Measurements from ENCODE around the gene FAP. TPM values are rescaled to one million over a fixed set of nuclear protein-coding genes. Genes with fewer than 3 reads are reported as not detected.

FAP gene
- total and polyA plus RNA-seq, 2 of the 8 experiments (the other 6 are each of a cell fraction or from before 2014, with no cell fraction given), result not detected

DNA sequence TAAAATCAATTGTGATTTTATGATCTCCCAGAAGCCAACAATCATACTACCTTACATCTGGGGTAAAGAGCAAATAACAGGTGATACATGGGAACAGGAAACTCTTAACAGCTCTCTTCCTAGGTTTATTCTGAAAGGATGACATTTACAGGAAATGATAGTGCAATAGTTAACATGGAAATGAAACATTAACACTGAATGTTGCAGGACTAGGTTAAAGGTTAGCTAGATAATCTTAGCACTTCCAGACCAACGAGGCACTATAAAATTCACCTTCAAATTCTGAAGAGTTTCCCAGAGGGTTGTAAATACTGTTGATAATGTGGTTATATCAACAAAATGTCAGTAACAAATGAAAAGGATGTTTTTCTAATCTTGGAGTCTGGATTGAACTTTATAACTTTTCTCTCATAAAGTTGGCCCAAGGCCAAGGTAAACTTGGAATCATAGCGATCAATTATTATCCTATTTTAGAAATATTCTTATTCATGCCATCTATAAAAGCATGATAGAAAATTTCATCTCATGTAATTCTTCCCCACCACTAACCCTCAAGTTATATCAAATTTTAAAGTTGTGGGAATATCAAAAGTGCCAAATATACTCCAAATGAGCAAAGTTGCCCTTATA lies 58.3 kb downstream of the FAP start:
- Histone ChIP-seq H4K8ac (ENCODE audit: extremely low read depth, insufficient read depth, low read length) (no peak overlapping the region), H3K18ac (ENCODE audit: extremely low read depth, low read length) (no peak overlapping the region), H3K9me3 (ENCODE audit: insufficient read depth in 2 of 2, low read depth in 1 of 2, low read length in 1 of 2) (no peaks in the 10 kb centered on the region), H3K79me2 (ENCODE audit: control insufficient read depth in 1 of 2, insufficient read depth in 2 of 2, low read length in 2 of 2) (no peaks in the 10 kb centered on the region), H3K27ac (ENCODE audit: low read depth, low read length) (no peak overlapping the region), H3K23me2 (ENCODE audit: low read depth, low read length) (no peaks in the 10 kb centered on the region), H3K4me2 (ENCODE audit: insufficient read depth in 1 of 2, low read depth in 2 of 2, low read length in 2 of 2) (no peak overlapping the region), H2BK12ac (ENCODE audit: low read depth, low read length) (no peak overlapping the region), H3K79me1 (ENCODE audit: low read depth, low read length) (no peaks in the 10 kb centered on the region), H4K5ac (ENCODE audit: insufficient read length, low read depth, low read length) (no peak overlapping the region), H3K56ac (replicated peaks; ENCODE audit: insufficient read length, low read depth, low read length) (no peak overlapping the region), H4K20me1 (replicated peaks in 1 of 2; ENCODE audit: control insufficient read depth in 1 of 2, insufficient read depth in 2 of 2, low read length in 2 of 2) (no peaks in the 10 kb centered on the region), H2AFZ (ENCODE audit: low read length) (no peak overlapping the region), H3K23ac (ENCODE audit: insufficient read length) (no peak overlapping the region), H3K4me1 (replicated peaks in 1 of 4; ENCODE audit: control insufficient read depth in 3 of 4, insufficient read depth in 4 of 4, low read length in 3 of 4) (no peaks in the 10 kb centered on the region), H3K9ac (replicated peaks in 1 of 4; ENCODE audit: extremely low read depth in 1 of 4, low read depth in 3 of 4, low read length in 3 of 4) (no peak overlapping the region), H3K27me3 (replicated peaks in 1 of 4; ENCODE audit: control insufficient read depth in 3 of 4, extremely low read depth in 1 of 4, insufficient read depth in 3 of 4, low read length in 3 of 4) (no peaks in the 10 kb centered on the region), H3K4me3 (ENCODE audit: extremely low read depth in 1 of 4, insufficient read depth in 2 of 4, low read depth in 3 of 4, low read length in 4 of 4) (no peak overlapping the region), H3K4ac (replicated peaks; ENCODE audit: insufficient read length, low read depth, low read length) (no peak overlapping the region), H4K91ac (replicated peaks; ENCODE audit: insufficient read length, low read length) (no peak overlapping the region), H2BK15ac (ENCODE audit: low read length) (no peak overlapping the region), H2AK5ac (ENCODE audit: low read depth, low read length) (no peak overlapping the region), H3K36me3 (ENCODE audit: control insufficient read depth in 2 of 4, insufficient read depth in 4 of 4, low read length in 3 of 4) (no peaks in the 10 kb centered on the region), H2BK120ac (replicated peaks; ENCODE audit: low read depth, low read length) (no peak overlapping the region), H3K14ac (ENCODE audit: insufficient read length) (no peak overlapping the region), H2BK20ac (ENCODE audit: low read length) (no peak overlapping the region), H2BK5ac (ENCODE audit: low read depth, low read length) (no peak overlapping the region)
- POLR2A ChIA-PET (ENCODE audit: partially characterized antibody), result no interaction called here
- DNase-seq (ENCODE audit: low read depth in 1 of 2, low spot score in 2 of 2) (no peak), FAIRE-seq (no peak)
- WGBS, 2 experiments (ENCODE audit: extremely low coverage in 1 of 2, insufficient coverage in 1 of 2, insufficient read length in 1 of 2, insufficient replicate concordance in 2 of 2, low coverage in 1 of 2, low lambda C conversion rate in 2 of 2, missing lambda C conversion rate in 1 of 2), result 100% methylated on average over 2 of the region's 2 CpGs; no CpG with 5 or more reads in 1 of the 2 experiments
- CTCF ChIA-PET (ENCODE audit: partially characterized antibody), result interaction anchor here (0.6 to 1.9 kb wide), 4 partner anchors 30 to 113 kb away, joined by 3 to 6 read pairs (median 4); no protein-coding TSS in a partner anchor
- TF ChIP-seq, protein P1, sequence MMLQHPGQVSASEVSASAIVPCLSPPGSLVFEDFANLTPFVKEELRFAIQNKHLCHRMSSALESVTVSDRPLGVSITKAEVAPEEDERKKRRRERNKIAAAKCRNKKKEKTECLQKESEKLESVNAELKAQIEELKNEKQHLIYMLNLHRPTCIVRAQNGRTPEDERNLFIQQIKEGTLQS (IDR thresholded peaks at IDR 0.05; ENCODE audit: insufficient read depth, low read depth, low read length), result no peak
- TF ChIP-seq SIX5 (IDR thresholded peaks at IDR 0.05; ENCODE audit: low read depth, low read length) (no peak), SIN3A (conservative IDR thresholded peaks at IDR 0.05 in 1 of 2, IDR thresholded peaks at IDR 0.05 in 1 of 2; ENCODE audit: low read depth in 1 of 2, low read length in 2 of 2) (no peak), TAF1 (IDR thresholded peaks at IDR 0.05; ENCODE audit: low read depth, low read length) (no peak), JUND (IDR thresholded peaks at IDR 0.05; ENCODE audit: low read length) (no peak), SAP30 (IDR thresholded peaks at IDR 0.05; ENCODE audit: insufficient read depth, insufficient replicate concordance, low read length) (no peak), TCF12 (IDR thresholded peaks at IDR 0.05; ENCODE audit: low read depth, low read length) (no peak), EP300 (IDR thresholded peaks at IDR 0.05; ENCODE audit: borderline replicate concordance in 1 of 2, low read depth in 2 of 2, low read length in 2 of 2) (no peak), RBBP5 (IDR thresholded peaks at IDR 0.05; ENCODE audit: borderline replicate concordance, low read depth, low read length) (no peak), SP2 (IDR thresholded peaks at IDR 0.05; ENCODE audit: low read length) (no peak)
- TF ChIP-seq, protein P2, sequence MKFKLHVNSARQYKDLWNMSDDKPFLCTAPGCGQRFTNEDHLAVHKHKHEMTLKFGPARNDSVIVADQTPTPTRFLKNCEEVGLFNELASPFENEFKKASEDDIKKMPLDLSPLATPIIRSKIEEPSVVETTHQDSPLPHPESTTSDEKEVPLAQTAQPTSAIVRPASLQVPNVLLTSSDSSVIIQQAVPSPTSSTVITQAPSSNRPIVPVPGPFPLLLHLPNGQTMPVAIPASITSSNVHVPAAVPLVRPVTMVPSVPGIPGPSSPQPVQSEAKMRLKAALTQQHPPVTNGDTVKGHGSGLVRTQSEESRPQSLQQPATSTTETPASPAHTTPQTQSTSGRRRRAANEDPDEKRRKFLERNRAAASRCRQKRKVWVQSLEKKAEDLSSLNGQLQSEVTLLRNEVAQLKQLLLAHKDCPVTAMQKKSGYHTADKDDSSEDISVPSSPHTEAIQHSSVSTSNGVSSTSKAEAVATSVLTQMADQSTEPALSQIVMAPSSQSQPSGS (IDR thresholded peaks at IDR 0.05; ENCODE audit: low read length), result no peak

Measured in H1 (cell line).